HEK293T (cell line): ENCODE measurements around the gene INTS7.
"Not testable (repeated sequence)": the region's sequence is repeated elsewhere in the genome, so short reads cannot be mapped to it uniquely, and the experiment has no call there.

Experiments
- CTCF ChIA-PET: fragments of 350-600 bp; formaldehyde crosslinking; extraction: SDS; loops from one replicate; lab custom pipeline; 2021; ENCODE audit warnings: antibody characterized with exemption, inconsistent platforms; lab: Yijun Ruan, JAX
- POLR2A ChIA-PET: fragments of 350-600 bp; formaldehyde crosslinking; extraction: SDS; loops from one replicate; lab custom pipeline; 2020; ENCODE audit warnings: antibody characterized with exemption, inconsistent platforms; lab: Yijun Ruan, JAX
- DNase-seq: peaks from one replicate; pipeline ENCODE4 v3.0.0; 2012; ENCODE audit warnings: mixed read lengths; ENCODE audit errors: extremely low spot score
- ARNT ChIP-seq: fragments of 450-650 bp; IDR thresholded peaks from 2 replicates; pipeline ENCODE4 v1.6.1; 2017; ENCODE audit warnings: mild to moderate bottlenecking
- BHLHE40 ChIP-seq: fragments of 450-650 bp; IDR thresholded peaks from 2 replicates; pipeline ENCODE4 v1.6.1; 2016; ENCODE audit warnings: mild to moderate bottlenecking, moderate library complexity, borderline replicate concordance
- CTBP1 ChIP-seq: fragments of 450-650 bp; IDR thresholded peaks from 2 replicates; pipeline ENCODE4 v1.6.1; 2016; ENCODE audit warnings: borderline replicate concordance
- ELF4 ChIP-seq: fragments of 450-650 bp; IDR thresholded peaks from 2 replicates; pipeline ENCODE4 v1.6.1; 2017; ENCODE audit warnings: antibody characterized with exemption
- FOXA1 ChIP-seq: fragments of 450-650 bp; IDR thresholded peaks from 2 replicates; pipeline ENCODE4 v1.6.1; 2016; ENCODE audit warnings: mild to moderate bottlenecking
- FOXK2 ChIP-seq: fragments of 450-650 bp; IDR thresholded peaks from 2 replicates; pipeline ENCODE4 v1.6.1; 2016; ENCODE audit warnings: mild to moderate bottlenecking
- FOXM1 ChIP-seq: fragments of 450-650 bp; IDR thresholded peaks from 2 replicates; pipeline ENCODE4 v1.6.1; 2017; ENCODE audit warnings: mild to moderate bottlenecking, borderline replicate concordance
- HDGF ChIP-seq: fragments of 450-650 bp; IDR thresholded peaks from 2 replicates; pipeline ENCODE4 v1.6.1; 2017; ENCODE audit warnings: antibody characterized with exemption, borderline replicate concordance
- L3MBTL2 ChIP-seq: fragments of 450-650 bp; conservative IDR thresholded peaks from 2 replicates; pipeline ENCODE4 v1.6.1; 2016; ENCODE audit warnings: mild to moderate bottlenecking
- LEF1 ChIP-seq: fragments of 450-650 bp; IDR thresholded peaks from 2 replicates; pipeline ENCODE4 v1.6.1; 2017; ENCODE audit warnings: mild to moderate bottlenecking, borderline replicate concordance
- NFRKB ChIP-seq: fragments of 450-650 bp; IDR thresholded peaks from 2 replicates; pipeline ENCODE4 v1.6.1; 2016; ENCODE audit warnings: mild to moderate bottlenecking, moderate library complexity
- SP1 ChIP-seq: fragments of 450-650 bp; IDR thresholded peaks from 2 replicates; pipeline ENCODE4 v1.6.1; 2017
- SUZ12 ChIP-seq: fragments of 450-650 bp; IDR thresholded peaks from 2 replicates; pipeline ENCODE4 v1.6.1; 2016; ENCODE audit warnings: mild to moderate bottlenecking
- TARDBP ChIP-seq: fragments of 450-650 bp; IDR thresholded peaks from 2 replicates; pipeline ENCODE4 v1.6.1; 2016
- ZNF384 ChIP-seq: fragments of 450-650 bp; IDR thresholded peaks from 2 replicates; pipeline ENCODE4 v1.6.1; 2016
- TF ChIP-seq, protein P1 (sequence below): fragments of 450-650 bp; IDR thresholded peaks from 2 replicates; pipeline ENCODE4 v1.6.1; 2016

Gene INTS7

DNA sequence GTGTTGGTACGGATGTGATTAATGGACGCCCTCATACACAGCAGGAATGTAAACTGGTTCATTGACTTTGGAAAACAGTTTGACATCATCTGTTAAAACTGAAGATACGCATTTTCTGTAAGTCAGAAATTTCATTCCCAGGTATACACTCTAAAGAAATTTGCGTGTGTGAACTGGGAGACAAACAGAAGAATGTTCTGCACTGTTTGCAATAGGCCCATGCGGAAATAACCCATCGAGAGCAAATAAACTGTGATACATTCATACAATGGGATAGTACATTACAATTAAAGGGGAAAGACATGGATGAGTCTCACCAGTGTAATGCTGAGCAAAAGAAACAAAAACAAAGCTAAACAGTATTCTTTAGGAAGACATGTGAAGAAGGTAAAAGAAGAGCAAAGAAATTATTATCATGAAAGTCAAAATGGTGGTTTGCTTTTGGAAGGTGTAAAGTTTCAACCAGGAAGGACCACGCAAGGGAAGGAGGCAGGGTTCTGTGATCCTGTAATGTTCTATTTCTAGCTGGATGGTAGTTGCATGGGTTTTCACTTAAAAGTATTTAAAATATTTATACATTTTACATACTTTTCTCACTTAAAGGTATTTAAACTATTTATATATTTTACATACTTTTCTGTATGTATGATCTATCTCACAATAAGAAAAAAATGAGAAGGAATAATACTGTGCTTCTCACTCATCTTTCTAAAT is 30.3 kb downstream of the INTS7 start:
- TF ChIP-seq HDGF (no peak), CTBP1 (no peak), ZNF384 (no peak), SP1 (no peak), ARNT (no peak), FOXK2 (no peak), NFRKB (no peak), FOXA1 (no peak), FOXM1 (no peak), TARDBP (no peak), SUZ12 (no peak), L3MBTL2 (no peak), BHLHE40 (no peak), ELF4 (no peak), LEF1 (no peak)
- TF ChIP-seq, protein P1, sequence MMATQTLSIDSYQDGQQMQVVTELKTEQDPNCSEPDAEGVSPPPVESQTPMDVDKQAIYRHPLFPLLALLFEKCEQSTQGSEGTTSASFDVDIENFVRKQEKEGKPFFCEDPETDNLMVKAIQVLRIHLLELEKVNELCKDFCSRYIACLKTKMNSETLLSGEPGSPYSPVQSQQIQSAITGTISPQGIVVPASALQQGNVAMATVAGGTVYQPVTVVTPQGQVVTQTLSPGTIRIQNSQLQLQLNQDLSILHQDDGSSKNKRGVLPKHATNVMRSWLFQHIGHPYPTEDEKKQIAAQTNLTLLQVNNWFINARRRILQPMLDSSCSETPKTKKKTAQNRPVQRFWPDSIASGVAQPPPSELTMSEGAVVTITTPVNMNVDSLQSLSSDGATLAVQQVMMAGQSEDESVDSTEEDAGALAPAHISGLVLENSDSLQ, result no peak
- POLR2A ChIA-PET, result no interaction called here
- CTCF ChIA-PET, result no interaction called here
- no peak for DNase-seq

DNA sequence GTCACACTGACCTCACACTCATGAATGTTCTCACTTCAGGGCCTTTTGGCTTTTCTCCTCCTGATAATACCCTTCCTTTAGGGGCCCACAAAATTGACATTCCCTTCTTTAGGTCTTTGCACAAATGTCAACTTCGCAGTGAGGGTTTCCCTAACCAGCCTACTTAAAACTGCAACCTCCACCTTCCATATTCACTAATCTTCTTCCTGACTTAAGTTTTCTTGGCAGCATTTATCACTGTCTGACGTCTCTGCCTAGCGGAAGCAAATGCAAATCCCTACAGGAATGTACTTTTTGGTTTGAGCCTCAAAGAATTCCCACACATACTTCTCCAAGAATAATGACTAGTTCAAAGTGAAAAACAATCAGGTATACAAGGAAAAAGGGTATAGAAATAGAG is 32.8 kb downstream of the INTS7 start:
- no peak for DNase-seq
- ChIA-PET CTCF (no interaction called here), POLR2A (no interaction called here)
- TF ChIP-seq FOXM1, result no peak
- TF ChIP-seq HDGF, result no peak
- TF ChIP-seq, protein P1, result no peak
- TF ChIP-seq SP1, result no peak
- no peak for TF ChIP-seq ARNT
- no peak for TF ChIP-seq NFRKB
- TF ChIP-seq CTBP1, result no peak
- TF ChIP-seq ELF4, result no peak
- no peak for TF ChIP-seq FOXA1
- TF ChIP-seq L3MBTL2, result no peak
- no peak for TF ChIP-seq TARDBP
- no peak for TF ChIP-seq LEF1
- no peak for TF ChIP-seq BHLHE40
- no peak for TF ChIP-seq FOXK2
- no peak for TF ChIP-seq ZNF384

DNA sequence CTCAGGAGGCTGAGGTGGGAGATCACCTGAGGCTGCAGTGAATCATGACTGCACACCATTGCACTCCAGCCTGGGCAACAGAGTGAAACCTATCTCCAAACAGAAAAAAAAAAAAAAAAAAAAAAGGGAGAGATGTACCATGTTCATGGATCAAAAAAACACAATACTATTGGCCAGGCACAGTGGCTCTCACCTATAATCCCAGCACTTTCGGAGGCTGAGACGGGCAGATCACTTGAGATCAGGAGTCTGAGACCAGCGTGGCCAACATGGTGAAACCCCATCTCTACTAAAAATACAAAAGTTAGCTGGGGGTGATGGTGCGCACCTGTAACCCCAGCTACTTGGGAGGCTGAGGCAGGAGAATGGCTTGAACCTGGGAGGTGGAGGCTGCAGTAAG is 37.9 kb downstream of the INTS7 start:
- POLR2A ChIA-PET, DNase-seq, CTCF ChIA-PET: not testable (repeated sequence)

DNA sequence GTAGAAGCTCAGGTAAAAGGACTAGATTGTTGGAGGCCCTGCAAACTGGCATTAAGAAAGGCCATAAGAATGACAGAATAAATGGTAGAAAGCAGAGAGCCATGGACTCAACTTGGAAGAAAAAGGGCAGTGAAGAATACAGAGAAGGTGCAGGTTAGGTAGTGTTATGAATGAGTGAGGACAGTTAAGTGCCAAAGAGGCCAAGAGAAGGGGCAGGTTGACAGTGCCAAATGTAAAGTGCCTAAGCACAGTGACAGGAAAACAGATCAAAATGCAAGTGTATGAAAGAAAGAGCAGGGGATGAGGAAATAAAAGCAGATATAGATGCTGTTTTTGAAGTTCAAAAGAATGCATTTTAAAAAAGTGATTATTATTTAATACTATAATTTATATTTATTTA is 43.7 kb downstream of the INTS7 start:
- TF ChIP-seq FOXA1 (no peak), FOXM1 (no peak), HDGF (no peak), CTBP1 (no peak), BHLHE40 (no peak), SP1 (no peak), NFRKB (no peak), L3MBTL2 (no peak), ZNF384 (no peak), TARDBP (no peak)
- TF ChIP-seq, protein P1, result no peak
- ChIA-PET CTCF (no interaction called here), POLR2A (no interaction called here)
- DNase-seq, result no peak

DNA sequence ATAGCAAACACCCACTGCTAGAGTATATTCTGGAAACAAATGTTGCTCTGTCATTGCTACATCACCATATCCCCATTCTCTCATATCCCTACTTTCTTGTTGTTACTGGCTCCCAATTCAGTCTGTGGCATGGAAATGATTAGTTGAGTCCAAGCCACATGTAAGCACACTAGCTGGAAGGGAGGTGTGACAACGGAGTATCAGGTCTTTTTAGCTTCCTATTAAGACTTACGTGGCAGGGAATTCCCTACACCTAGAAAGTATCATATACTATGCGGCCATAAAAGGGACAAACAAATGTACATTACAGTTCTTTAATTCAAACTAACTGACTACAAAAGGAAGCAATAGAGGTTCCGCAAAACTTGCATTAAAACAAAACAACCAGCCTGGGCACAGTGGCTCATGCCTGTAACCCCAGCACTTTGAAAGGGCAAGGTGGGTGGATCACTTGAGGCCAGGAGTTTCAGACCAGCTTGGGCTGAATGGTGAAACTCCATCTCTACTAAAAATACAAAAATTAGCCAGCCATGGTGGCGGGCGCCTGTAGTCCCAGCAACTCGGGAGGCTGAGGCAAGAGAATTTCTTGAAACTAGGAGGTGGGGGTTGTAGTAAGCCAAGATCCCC is 48.6 kb downstream of the INTS7 start:
- TF ChIP-seq SP1 (no peak), SUZ12 (no peak), FOXA1 (no peak), ELF4 (no peak)
- ChIA-PET POLR2A (no interaction called here), CTCF (no interaction called here)

DNA sequence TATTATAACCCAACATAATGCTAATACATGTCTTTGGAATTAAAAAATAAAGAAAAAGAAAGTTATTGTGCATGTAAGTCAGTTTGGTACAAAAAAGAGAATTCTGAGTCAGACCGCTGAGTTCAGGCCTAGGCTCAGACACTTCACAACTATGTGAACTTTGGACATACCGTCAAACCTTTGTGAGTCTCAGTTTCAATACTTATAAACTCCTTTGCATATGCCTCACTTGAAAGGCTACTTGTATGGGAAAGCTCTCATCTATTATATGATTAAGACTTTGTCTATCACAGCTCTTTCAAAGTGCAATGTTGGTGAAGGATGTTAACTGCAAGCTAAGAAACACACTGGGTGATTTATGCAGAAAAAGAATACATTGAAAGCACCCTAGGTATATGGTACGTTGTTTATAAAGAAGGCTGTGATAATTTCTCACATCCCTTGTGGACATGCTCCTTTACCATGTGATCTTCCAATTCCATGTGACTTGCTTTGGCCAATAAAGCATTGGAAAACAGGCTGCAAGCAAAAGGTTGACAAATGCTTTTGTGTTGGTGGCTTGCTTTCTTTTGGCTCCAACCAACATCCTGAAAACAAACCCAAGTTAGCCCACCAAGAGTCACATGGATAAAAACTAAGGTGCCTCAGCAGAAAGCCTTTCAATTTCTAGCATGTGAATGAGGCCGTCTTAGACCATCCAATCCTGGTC is 49.6 kb downstream of the INTS7 start:
- no peak for DNase-seq
- ChIA-PET POLR2A (no interaction called here), CTCF (no interaction called here)
- no peak for TF ChIP-seq FOXA1
- TF ChIP-seq CTBP1, result no peak
- TF ChIP-seq SUZ12, result no peak
- no peak for TF ChIP-seq ZNF384
- TF ChIP-seq, protein P1, result no peak
- no peak for TF ChIP-seq NFRKB
- TF ChIP-seq ARNT, result no peak
- no peak for TF ChIP-seq HDGF
- TF ChIP-seq L3MBTL2, result no peak

More for the DNA sequence above, 48.6 kb downstream of the INTS7 start:
- no peak for DNase-seq
